Uterus (tissue), 4 donors: ENCODE measurements around the gene SUPT3H. TPM values are rescaled to one million over a fixed set of nuclear protein-coding genes. Genes with fewer than 3 reads are reported as not detected.

Experiments used
- DNase-seq, 2 donors: peaks; one replicate each; pipeline ENCODE4 v3.0.0-alpha.2; 2019 to 2020
- H3K27ac ChIP-seq, 2 donors: fragments of 200-600 bp; sonication (generic); 1 replicate in 1 of 2; 2 replicates in 1 of 2; pipeline ENCODE4 v1.5.1; 2016 to 2018
- H3K27me3 ChIP-seq, 2 donors: fragments of 200-600 bp; sonication (generic); one replicate each; pipeline ENCODE4 v1.5.1; 2018 to 2019; ENCODE audit warnings: control low read depth in 1 of 2
- H3K36me3 ChIP-seq, 2 donors: fragments of 200-600 bp; sonication (generic); one replicate each; pipeline ENCODE4 v1.5.1; 2019; ENCODE audit warnings: control low read depth in 1 of 2
- H3K4me1 ChIP-seq, 2 donors: fragments of 200-600 bp; sonication (generic); one replicate each; pipeline ENCODE4 v1.5.1; 2018 to 2019; ENCODE audit warnings: control low read depth in 1 of 2
- H3K4me3 ChIP-seq, 2 donors: fragments of 200-600 bp; sonication (generic); 1 replicate in 1 of 2; 2 replicates in 1 of 2; pipeline ENCODE4 v1.5.1; 2018 to 2019; ENCODE audit warnings: mild to moderate bottlenecking in 1 of 2
- H3K9me3 ChIP-seq, 2 donors: fragments of 200-600 bp; sonication (generic); one replicate each; pipeline ENCODE4 v1.5.1; 2019; ENCODE audit warnings: control low read depth in 1 of 2
- POLR2A ChIP-seq, 2 donors: fragments of 450-650 bp; IDR thresholded peaks; one replicate each; pipeline ENCODE4 v1.6.1; 2016; ENCODE audit warnings: antibody characterized with exemption in 2 of 2, mild to moderate bottlenecking in 1 of 2, moderate library complexity in 1 of 2
- intact Hi-C: fragments of 100-400 bp; cut with DNase I; formaldehyde crosslinking; loops from one replicate; pipeline ENCODE4 v1.15.1; 2023; ENCODE audit warnings: low total_unique reads
- total RNA-seq, 4 donors: library from RNA; depleted of rRNA in 3 of 4; stranded (reverse); fragments of >200 nt in 3 of 4; gene quantifications; one replicate each; pipeline versions ENCODE4 v1.1.0 to v1.2.4, GENCODE V29; 2014 to 2023
- TF ChIP-seq, protein P1 (sequence below), 4 experiments: fragments of 200-600 bp in 2 of 4; fragments of 450-650 bp in 2 of 4; sonication (generic) in 2 of 4; IDR thresholded peaks; one replicate each; pipeline ENCODE4 v1.5.1; 2016 to 2019; ENCODE audit warnings: antibody characterized with exemption in 4 of 4, mild to moderate bottlenecking in 2 of 4, moderate library complexity in 1 of 4
- donor health status: DM: yes; HTN: yes; CAD: no.

SUPT3H gene
- total RNA-seq, 4 donors from 2014 or later = 1.3 to 14.9 (median 7.6) TPM

DNA sequence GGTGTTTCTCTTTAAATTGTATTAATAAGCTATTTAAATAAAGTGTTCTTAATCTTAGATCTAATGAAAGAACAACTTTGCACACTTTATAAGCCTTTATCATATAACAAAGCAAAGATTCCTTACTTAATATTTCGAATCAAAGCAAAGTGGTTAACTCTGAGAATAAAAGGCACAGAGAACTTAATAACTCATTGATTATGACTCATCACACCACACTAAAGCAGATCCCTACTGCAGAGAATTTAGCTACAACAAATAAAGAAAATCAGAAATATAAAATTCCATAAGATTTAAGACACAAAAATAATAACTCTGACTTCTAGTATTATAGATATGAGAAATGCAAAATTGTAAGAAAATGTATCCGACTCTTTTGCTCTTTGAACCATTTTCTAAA is 185.2 kb downstream of the SUPT3H start:
- intact Hi-C loops = no loop called here
- DNase-seq = no peak
- H3K4me3 ChIP-seq = no peak overlapping the region
- H3K27me3 ChIP-seq = no peaks in the 10 kb centered on the region
- H3K36me3 ChIP-seq = peaks cover 0 to 4% of the 10 kb centered on the region in 2 donors
- no peaks in the 10 kb centered on the region for H3K9me3 ChIP-seq
- H3K4me1 ChIP-seq = no peaks in the 10 kb centered on the region
- H3K27ac ChIP-seq = no peak overlapping the region
- TF ChIP-seq POLR2A (IDR thresholded peaks at IDR 0.05) = no peak
- TF ChIP-seq, protein P1, sequence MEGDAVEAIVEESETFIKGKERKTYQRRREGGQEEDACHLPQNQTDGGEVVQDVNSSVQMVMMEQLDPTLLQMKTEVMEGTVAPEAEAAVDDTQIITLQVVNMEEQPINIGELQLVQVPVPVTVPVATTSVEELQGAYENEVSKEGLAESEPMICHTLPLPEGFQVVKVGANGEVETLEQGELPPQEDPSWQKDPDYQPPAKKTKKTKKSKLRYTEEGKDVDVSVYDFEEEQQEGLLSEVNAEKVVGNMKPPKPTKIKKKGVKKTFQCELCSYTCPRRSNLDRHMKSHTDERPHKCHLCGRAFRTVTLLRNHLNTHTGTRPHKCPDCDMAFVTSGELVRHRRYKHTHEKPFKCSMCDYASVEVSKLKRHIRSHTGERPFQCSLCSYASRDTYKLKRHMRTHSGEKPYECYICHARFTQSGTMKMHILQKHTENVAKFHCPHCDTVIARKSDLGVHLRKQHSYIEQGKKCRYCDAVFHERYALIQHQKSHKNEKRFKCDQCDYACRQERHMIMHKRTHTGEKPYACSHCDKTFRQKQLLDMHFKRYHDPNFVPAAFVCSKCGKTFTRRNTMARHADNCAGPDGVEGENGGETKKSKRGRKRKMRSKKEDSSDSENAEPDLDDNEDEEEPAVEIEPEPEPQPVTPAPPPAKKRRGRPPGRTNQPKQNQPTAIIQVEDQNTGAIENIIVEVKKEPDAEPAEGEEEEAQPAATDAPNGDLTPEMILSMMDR (IDR thresholded peaks at IDR 0.05) = no peak

DNA sequence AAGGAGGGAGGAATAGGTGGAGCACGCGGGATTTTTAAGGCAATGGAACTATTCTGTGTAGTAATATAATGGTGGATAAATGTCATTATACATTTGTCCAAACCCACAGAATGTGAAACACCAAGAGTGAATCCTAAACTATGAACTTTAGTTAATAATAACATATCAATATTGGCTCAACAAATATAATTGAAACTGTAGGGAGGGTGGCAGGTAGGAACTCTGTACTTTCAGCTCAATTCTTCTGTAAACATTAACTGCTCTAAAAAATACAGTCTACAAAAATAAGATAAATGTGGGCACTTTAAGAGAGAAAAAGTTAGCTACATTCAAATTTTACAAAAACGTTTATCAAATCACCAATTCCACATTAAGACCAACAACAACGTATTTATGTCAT is 186.3 kb downstream of the SUPT3H start:
- Histone ChIP-seq H3K36me3 (no peaks in the 10 kb centered on the region), H3K27ac (no peak overlapping the region), H3K4me1 (no peaks in the 10 kb centered on the region), H3K27me3 (no peaks in the 10 kb centered on the region), H3K9me3 (no peaks in the 10 kb centered on the region), H3K4me3 (no peak overlapping the region)
- no peak for DNase-seq
- TF ChIP-seq, protein P1 (IDR thresholded peaks at IDR 0.05) = no peak
- no peak for TF ChIP-seq POLR2A (IDR thresholded peaks at IDR 0.05)
- intact Hi-C loops = no loop called here

DNA sequence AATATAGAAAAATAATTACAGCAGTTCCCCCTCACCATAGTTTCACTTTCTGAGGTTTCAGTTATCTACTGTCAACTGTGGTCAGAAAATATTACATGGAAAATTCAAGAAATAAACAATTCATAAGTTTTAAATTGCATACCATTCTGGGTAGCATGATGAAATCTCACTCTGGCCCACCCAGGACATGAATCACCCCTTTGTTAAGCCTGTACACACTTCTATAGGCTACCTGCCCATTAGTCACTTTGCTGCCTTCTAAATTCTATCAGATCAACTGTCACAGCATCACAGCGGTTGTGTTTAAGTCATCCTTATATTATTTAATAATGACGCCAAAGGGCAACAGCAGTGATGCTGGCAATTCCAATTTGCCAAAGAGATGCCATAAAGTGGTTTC is 189.9 kb downstream of the SUPT3H start:
- intact Hi-C loops = no loop called here
- H3K4me1 ChIP-seq = no peaks in the 10 kb centered on the region
- TF ChIP-seq, protein P1 (IDR thresholded peaks at IDR 0.05) = no peak
- no peak for TF ChIP-seq POLR2A (IDR thresholded peaks at IDR 0.05)
- no peaks in the 10 kb centered on the region for H3K36me3 ChIP-seq
- no peaks in the 10 kb centered on the region for H3K9me3 ChIP-seq
- no peak for DNase-seq
- H3K27ac ChIP-seq = no peak overlapping the region
- H3K4me3 ChIP-seq = no peak overlapping the region
- H3K27me3 ChIP-seq = no peaks in the 10 kb centered on the region

DNA sequence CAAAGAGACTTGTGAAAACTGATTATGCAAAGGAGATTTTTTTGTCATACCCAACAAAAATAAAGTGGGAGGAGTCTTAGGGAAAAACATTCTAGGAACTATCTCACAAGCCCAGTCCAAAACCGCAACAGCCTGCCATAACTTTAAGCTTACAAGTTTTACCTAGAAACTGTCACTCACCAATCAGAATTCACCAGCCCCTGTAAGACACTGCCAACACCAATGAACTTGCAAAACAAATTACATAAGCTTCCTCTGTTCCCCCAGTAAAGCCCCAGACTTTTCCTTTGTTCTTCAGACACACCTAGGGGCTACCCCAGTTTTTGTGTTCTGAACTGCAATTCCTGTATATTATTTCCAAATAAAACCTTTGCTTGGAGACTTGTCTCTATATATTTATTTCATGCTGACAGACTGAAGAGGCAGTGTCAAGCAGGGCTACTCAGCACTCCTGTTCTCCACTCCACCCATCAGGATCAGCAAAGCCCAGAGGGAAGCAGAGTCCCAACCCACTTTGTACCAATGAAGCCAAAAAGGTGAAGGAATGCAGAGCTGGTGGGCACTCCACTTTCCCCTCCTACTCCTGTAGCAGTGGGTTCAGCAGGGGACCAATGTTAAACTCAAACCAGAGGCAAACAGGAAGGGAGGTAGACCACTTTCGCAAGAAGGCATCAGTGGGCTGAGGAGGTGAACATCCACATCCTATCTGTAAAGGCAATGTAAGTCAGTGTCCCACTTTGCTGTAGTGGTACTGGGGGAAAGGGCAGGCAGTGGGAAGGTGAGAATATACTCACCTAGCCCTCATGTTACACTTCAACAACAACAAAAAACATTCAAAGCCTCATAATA is 192.1 kb downstream of the SUPT3H start:
- Histone ChIP-seq H3K36me3 (no peaks in the 10 kb centered on the region), H3K9me3 (no peaks in the 10 kb centered on the region), H3K27ac (no peak overlapping the region), H3K27me3 (no peaks in the 10 kb centered on the region), H3K4me3 (no peak overlapping the region), H3K4me1 (no peaks in the 10 kb centered on the region)
- intact Hi-C loops = no loop called here
- DNase-seq = no peak
- TF ChIP-seq POLR2A (IDR thresholded peaks at IDR 0.05) = no peak
- TF ChIP-seq, protein P1 (IDR thresholded peaks at IDR 0.05) = no peak

DNA sequence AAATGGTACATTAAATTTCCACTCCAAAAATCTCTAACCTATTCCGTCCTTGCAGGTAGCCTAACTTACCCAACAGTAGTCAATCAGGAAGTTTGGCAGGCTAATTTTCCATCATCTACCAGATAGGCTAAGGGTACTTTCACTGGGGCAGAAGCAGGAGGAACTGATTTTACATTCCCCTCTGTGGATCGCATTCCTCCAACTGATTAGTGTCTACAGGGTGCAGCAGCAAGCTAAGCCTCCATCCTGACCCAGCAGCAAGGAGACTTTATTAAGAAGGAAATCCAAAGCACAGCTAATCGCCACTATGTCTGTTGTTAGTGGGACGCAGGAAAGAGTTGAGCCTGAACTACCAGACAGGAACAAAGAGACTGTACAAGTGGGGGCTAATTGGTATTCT is 192.8 kb downstream of the SUPT3H start:
- Histone ChIP-seq H3K36me3 (no peaks in the 10 kb centered on the region), H3K4me1 (no peaks in the 10 kb centered on the region), H3K4me3 (no peak overlapping the region), H3K9me3 (no peaks in the 10 kb centered on the region), H3K27me3 (no peaks in the 10 kb centered on the region), H3K27ac (no peak overlapping the region)
- DNase-seq = no peak
- intact Hi-C loops = no loop called here
- TF ChIP-seq, protein P1 (IDR thresholded peaks at IDR 0.05) = no peak
- no peak for TF ChIP-seq POLR2A (IDR thresholded peaks at IDR 0.05)
